Suprapubic skin (tissue), 4 donors: ENCODE measurements around the gene AMPH. TPM values are rescaled to one million over a fixed set of nuclear protein-coding genes. Genes with fewer than 3 reads are reported as not detected.

Source experiments
- DNase-seq, 2 donors: peaks; one replicate each; pipeline ENCODE4 v3.0.0-alpha.2; 2019; ENCODE audit warnings: low spot score in 2 of 2
- H3K27ac ChIP-seq: fragments of 200-600 bp; sonication (generic); one replicate; pipeline ENCODE4 v1.5.1; 2019
- H3K27me3 ChIP-seq: fragments of 200-600 bp; sonication (generic); one replicate; pipeline ENCODE4 v1.5.1; 2019
- H3K36me3 ChIP-seq: fragments of 200-600 bp; sonication (generic); one replicate; pipeline ENCODE4 v1.5.1; 2019
- H3K4me1 ChIP-seq: fragments of 200-600 bp; sonication (generic); one replicate; pipeline ENCODE4 v1.5.1; 2019
- H3K4me3 ChIP-seq: fragments of 200-600 bp; sonication (generic); one replicate; pipeline ENCODE4 v1.5.1; 2019; ENCODE audit warnings: mild to moderate bottlenecking
- H3K9me3 ChIP-seq: fragments of 200-600 bp; sonication (generic); one replicate; pipeline ENCODE4 v1.5.1; 2019
- EP300 ChIP-seq: sonication (generic); formaldehyde crosslinking; IDR thresholded peaks from one replicate; pipeline ENCODE4 v1.6.1; 2017; ENCODE audit warnings: antibody characterized with exemption
- POLR2A ChIP-seq, 2 donors: fragments of 450-650 bp; IDR thresholded peaks; one replicate each; pipeline ENCODE4 v1.6.1; 2017; ENCODE audit warnings: antibody characterized with exemption in 2 of 2, mild to moderate bottlenecking in 2 of 2, moderate library complexity in 2 of 2
- POLR2AphosphoS5 ChIP-seq, 3 donors: sonication (generic); formaldehyde crosslinking; IDR thresholded peaks; one replicate each; pipeline ENCODE4 v1.6.1; 2017; ENCODE audit warnings: antibody characterized with exemption in 3 of 3
- WGBS: methylation state at CpG from one replicate; pipeline ENCODE4 v1.1.5; 2018; 5-methylcytosine and 5-hydroxymethylcytosine counted together
- total RNA-seq, 4 donors: library from RNA; depleted of rRNA; stranded (reverse); fragments of >200 nt; gene quantifications; one replicate each; pipeline ENCODE4 v1.1.0, GENCODE V29; 2016
- TF ChIP-seq, protein P1 (sequence below), 2 donors: fragments of 200-600 bp in 1 of 2; fragments of 450-650 bp in 1 of 2; sonication (generic) in 1 of 2; IDR thresholded peaks; one replicate each; pipeline ENCODE4 v1.5.1; 2016 to 2019; ENCODE audit warnings: antibody characterized with exemption in 2 of 2, mild to moderate bottlenecking in 1 of 2, moderate library complexity in 1 of 2

AMPH gene
- total RNA-seq, 4 donors from 2014 or later, result 1.7 to 6.3 (median 2.3) TPM

DNA sequence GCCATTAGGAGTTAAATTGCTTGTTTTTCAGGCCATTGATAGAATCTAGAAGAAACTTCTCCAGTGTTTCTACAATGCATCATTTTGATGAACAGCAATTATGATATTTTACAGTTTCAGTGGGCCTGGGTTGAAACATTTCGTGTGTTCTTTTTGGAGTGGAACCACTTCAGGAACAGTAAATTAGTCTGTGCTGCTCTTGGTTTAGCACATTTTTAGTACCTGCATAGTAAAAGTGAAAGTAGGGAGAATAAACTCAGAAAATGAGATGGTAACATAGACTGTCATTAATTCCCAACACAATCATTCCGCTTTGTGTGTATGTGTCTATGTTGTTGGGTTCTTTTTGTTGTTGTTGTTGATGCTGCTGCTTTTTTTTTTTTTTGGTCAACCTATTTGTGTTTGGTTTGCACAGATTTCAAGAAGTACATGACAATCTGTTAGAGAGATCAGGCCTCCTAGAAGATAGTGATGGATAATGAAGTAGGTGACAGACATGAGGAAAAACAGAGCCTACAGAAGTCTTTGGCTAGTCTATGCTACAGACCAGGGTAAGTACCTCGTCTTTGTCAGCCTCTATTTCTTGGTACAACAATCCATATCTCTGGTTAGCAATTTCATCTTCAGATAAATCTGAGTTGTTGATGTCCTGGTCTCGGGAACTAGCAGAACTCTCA, 203.8 kb downstream of the AMPH start:
- no peak for TF ChIP-seq POLR2A (IDR thresholded peaks at IDR 0.05)
- no peak for TF ChIP-seq POLR2AphosphoS5 (IDR thresholded peaks at IDR 0.05)
- TF ChIP-seq, protein P1, sequence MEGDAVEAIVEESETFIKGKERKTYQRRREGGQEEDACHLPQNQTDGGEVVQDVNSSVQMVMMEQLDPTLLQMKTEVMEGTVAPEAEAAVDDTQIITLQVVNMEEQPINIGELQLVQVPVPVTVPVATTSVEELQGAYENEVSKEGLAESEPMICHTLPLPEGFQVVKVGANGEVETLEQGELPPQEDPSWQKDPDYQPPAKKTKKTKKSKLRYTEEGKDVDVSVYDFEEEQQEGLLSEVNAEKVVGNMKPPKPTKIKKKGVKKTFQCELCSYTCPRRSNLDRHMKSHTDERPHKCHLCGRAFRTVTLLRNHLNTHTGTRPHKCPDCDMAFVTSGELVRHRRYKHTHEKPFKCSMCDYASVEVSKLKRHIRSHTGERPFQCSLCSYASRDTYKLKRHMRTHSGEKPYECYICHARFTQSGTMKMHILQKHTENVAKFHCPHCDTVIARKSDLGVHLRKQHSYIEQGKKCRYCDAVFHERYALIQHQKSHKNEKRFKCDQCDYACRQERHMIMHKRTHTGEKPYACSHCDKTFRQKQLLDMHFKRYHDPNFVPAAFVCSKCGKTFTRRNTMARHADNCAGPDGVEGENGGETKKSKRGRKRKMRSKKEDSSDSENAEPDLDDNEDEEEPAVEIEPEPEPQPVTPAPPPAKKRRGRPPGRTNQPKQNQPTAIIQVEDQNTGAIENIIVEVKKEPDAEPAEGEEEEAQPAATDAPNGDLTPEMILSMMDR (IDR thresholded peaks at IDR 0.05), result no peak
- no peak for TF ChIP-seq EP300
- Histone ChIP-seq H3K36me3 (no peaks in the 10 kb centered on the region), H3K4me3 (no peak overlapping the region), H3K27me3 (no peaks in the 10 kb centered on the region), H3K9me3 (no peaks in the 10 kb centered on the region), H3K27ac (no peak overlapping the region), H3K4me1 (no peaks in the 10 kb centered on the region)
- DNase-seq, result no peak
- 59% methylated on average over 4 of the region's 4 CpGs for WGBS

DNA sequence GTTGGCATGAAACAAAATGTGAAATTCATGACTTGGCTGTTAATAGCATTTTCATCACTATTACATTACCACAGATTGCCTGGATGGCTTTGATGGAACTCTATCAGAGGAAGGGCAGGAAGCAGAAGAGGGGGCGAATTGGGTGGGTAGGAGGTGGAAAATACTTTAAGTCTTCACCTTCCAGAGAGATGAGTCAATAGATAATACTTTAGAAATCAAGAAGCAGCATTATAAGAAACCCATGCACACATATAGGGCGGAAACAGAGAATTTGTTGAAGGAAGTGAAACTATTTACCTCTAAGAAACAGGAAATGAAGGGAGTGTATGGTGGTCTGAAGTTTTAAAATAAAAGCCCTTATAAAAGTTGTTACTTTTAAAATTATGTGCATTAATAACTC, 205.7 kb downstream of the AMPH start:
- no peak overlapping the region for H3K4me3 ChIP-seq
- WGBS, result 41% methylated on average over 2 of the region's 2 CpGs
- H3K36me3 ChIP-seq, result no peaks in the 10 kb centered on the region
- TF ChIP-seq POLR2AphosphoS5 (IDR thresholded peaks at IDR 0.05) (no peak), POLR2A (IDR thresholded peaks at IDR 0.05) (no peak), EP300 (no peak)
- TF ChIP-seq, protein P1 (IDR thresholded peaks at IDR 0.05), result no peak
- H3K4me1 ChIP-seq, result no peaks in the 10 kb centered on the region
- no peaks in the 10 kb centered on the region for H3K27me3 ChIP-seq
- DNase-seq, result no peak
- H3K9me3 ChIP-seq, result no peaks in the 10 kb centered on the region
- no peak overlapping the region for H3K27ac ChIP-seq

DNA sequence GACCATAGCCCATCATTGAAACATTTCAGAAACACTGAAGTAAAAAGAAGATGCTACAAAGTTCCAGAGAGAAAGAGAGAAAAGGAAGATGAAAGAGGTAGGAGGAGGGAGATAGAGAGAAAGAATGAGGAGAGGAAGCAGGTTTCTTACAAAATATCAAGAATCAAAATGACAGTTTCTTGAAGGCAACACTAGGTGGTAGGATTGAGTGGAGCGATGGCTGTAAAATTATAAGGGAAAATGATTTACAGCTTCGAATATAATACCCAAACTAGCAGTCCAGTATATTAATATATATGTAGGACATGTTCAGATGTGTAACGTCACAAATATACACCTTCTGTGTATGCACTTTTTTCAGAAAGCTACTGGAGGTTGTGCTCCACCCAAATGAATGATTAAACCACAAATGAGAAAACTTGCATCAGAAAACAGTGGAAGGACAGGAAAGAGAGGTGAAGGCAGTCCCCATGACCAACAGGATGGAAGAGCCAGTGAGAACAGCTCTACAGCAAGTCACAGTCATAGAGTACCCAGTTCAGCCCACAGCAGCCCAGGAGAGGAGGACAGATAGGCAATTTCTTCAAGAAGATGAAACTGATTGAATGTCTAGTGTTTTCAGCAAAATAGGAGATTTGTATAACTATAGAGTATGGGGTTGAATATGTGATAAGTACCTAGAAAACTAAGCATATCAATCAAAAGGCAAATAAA, 206.3 kb downstream of the AMPH start:
- no peaks in the 10 kb centered on the region for H3K36me3 ChIP-seq
- no peaks in the 10 kb centered on the region for H3K4me1 ChIP-seq
- no peak for DNase-seq
- no peak overlapping the region for H3K4me3 ChIP-seq
- TF ChIP-seq POLR2AphosphoS5 (IDR thresholded peaks at IDR 0.05), result no peak
- TF ChIP-seq, protein P1 (IDR thresholded peaks at IDR 0.05), result no peak
- no peak for TF ChIP-seq EP300
- no peak for TF ChIP-seq POLR2A (IDR thresholded peaks at IDR 0.05)
- H3K27me3 ChIP-seq, result no peaks in the 10 kb centered on the region
- no peaks in the 10 kb centered on the region for H3K9me3 ChIP-seq
- no peak overlapping the region for H3K27ac ChIP-seq
- 79% methylated on average over 3 of the region's 3 CpGs for WGBS

DNA sequence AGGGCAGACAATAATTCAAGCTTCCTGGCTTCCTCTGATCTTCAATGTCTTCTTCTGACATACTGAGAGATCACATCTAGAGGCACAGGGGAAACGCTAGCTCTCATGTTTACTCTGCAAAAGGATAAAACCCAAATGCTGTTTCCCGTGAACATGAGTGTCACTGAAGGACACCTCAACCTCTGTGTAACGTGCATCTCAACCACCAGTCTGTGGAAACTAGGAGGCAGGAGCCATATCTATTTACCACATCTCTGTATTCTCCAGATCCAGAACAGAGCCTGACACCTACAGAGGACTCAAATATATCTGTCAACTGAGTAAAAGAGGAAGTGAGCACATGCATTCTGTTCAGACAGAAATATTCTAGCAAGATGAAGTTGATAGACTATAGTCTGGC, 217.4 kb downstream of the AMPH start:
- H3K27ac ChIP-seq, result no peak overlapping the region
- TF ChIP-seq EP300 (no peak), POLR2AphosphoS5 (IDR thresholded peaks at IDR 0.05) (no peak), POLR2A (IDR thresholded peaks at IDR 0.05) (no peak)
- TF ChIP-seq, protein P1 (IDR thresholded peaks at IDR 0.05), result no peak
- H3K4me1 ChIP-seq, result no peaks in the 10 kb centered on the region
- no peaks in the 10 kb centered on the region for H3K9me3 ChIP-seq
- no peaks in the 10 kb centered on the region for H3K27me3 ChIP-seq
- WGBS, result 77% methylated on average over 3 of the region's 3 CpGs
- H3K4me3 ChIP-seq, result no peak overlapping the region
- DNase-seq, result no peak
- no peaks in the 10 kb centered on the region for H3K36me3 ChIP-seq

DNA sequence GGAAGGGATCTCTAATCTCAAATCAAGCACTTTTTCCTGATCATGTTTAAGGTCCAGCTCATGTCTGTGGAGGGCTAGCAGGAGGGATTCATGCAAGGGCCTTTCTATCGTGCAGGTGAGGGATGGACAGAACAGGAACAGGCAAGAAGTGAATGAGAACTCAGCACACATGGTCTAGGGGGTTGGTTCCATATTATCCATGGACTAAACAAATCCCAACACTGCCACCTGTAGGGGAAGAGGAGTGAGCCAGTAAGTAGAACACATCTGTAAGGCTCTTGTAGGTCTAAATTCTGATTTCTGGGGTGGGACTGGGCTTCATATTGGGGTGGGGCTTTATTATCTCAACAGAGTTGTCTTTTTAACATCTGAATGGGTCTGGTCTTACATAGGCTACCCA, 219.8 kb downstream of the AMPH start:
- H3K9me3 ChIP-seq, result no peaks in the 10 kb centered on the region
- WGBS, result 88% methylated on average over 1 of the region's 1 CpG
- H3K27me3 ChIP-seq, result no peaks in the 10 kb centered on the region
- DNase-seq, result no peak
- H3K27ac ChIP-seq, result no peak overlapping the region
- no peak overlapping the region for H3K4me3 ChIP-seq
- H3K4me1 ChIP-seq, result no peaks in the 10 kb centered on the region
- H3K36me3 ChIP-seq, result no peaks in the 10 kb centered on the region
- TF ChIP-seq POLR2AphosphoS5 (IDR thresholded peaks at IDR 0.05) (no peak), POLR2A (IDR thresholded peaks at IDR 0.05) (no peak), EP300 (no peak)
- TF ChIP-seq, protein P1 (IDR thresholded peaks at IDR 0.05), result no peak
